HG02870 (cell line): ENCODE measurements around the gene BTN2A1.
"Not testable (repeated sequence)": the region's sequence is repeated elsewhere in the genome, so short reads cannot be mapped to it uniquely, and the experiment has no call there.

Source experiments
- ATAC-seq: cut with Tn5 transposase; IDR thresholded peaks from one replicate; pipeline ENCODE4 v1.9.1; 2021; ENCODE audit warnings: mild to moderate bottlenecking, moderate library complexity; ENCODE audit not compliant: unreplicated experiment

Gene BTN2A1

DNA sequence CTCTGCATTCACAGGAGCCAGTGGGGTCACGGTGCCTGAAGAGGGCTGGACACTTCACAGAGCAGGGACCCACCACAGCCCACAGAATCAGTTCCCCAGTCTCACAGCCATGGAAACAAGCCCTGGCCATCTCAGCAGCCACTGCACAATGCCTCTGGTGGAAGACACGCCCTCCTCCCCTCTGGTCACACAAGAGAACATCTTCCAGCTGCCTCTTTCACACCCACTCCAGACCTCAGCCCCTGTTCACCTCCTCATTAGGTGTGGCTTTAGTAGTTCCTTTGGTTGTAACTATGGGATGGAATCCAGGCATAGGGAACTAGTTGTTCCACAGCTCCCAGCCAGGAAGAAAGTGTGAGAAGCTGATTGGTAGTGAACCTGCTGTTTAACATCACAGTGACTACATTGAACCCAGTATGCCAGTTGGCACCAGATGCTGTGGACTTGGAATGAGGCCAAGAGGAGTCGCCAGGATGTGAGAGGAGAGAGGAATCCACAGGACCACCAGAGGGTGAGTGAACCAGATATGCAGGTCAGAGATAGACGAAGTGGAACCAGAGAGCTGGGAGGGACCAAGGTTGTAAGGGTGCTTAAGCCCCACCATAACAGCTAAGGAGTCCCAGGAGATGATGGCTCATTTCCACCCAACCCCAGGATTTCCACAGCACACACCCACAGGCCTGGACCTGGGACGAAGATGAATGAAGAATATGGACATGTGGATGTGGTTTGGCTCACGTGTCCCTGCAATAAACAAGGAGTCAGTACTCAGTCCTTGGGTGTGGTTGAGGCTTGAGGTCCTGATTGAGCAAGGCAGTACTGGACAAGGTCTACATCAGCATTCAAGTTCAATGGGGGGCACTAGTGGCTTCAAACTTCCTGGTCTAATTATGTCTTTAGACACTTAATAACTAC lies 26.2 kb upstream of the BTN2A1 start:
- no peak for ATAC-seq

GRCh38 chr6:26432627-26433201 lies 25.0 kb upstream of the BTN2A1 start:
- ATAC-seq = no peak

- not testable (repeated sequence) for ATAC-seq
Measured at GRCh38 chr6:26433680-26434079, 24.1 kb upstream of the BTN2A1 start.

- no peak for ATAC-seq
Measured at GRCh38 chr6:26436018-26436417, 21.7 kb upstream of the BTN2A1 start.

GRCh38 chr6:26437550-26437949 lies 20.2 kb upstream of the BTN2A1 start:
- ATAC-seq = no peak

DNA sequence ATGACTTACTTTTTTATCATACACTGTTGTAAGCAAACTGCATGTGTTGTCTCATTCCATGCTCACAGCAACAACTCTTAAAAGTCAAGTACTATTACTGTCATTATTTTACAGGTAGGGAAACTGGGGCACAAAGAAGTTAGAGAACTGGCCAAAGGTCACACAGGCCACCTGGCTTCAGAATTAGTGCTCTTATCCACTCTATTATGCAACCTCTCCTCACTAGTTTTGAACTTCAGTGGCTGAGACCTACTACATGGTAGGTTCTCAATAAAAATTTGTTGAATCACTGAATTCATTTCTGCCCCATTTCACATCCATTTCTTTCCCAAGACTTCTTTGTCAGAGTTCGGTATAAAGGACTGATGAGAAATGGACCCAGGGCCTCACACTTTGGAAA lies 19.8 kb upstream of the BTN2A1 start:
- ATAC-seq = no peak

- no peak for ATAC-seq
Measured at GRCh38 chr6:26439151-26440125, 18.3 kb upstream of the BTN2A1 start.

DNA sequence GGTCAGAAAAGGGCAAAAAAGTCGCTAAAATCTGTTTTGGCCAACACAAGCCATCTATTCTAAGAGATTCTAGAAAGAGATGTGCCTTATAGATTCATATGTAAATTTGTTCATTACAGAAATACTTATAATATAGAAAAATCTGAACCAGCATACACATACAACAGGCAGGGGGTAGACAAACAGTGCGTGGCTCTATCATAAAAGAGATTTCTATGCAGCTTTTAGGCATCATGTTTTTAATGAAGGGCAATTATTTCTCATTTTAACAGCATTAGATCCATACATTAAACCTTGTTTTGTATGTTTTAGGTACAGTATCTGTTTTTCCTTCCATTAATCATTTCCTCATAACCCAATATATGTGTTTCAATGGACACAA lies 16.8 kb upstream of the BTN2A1 start:
- no peak for ATAC-seq

- no peak for ATAC-seq
Measured at GRCh38 chr6:26441977-26442376, 15.8 kb upstream of the BTN2A1 start.

- ATAC-seq = peak; percentile 95
Measured at GRCh38 chr6:26445934-26446667, 11.7 kb upstream of the BTN2A1 start.

DNA sequence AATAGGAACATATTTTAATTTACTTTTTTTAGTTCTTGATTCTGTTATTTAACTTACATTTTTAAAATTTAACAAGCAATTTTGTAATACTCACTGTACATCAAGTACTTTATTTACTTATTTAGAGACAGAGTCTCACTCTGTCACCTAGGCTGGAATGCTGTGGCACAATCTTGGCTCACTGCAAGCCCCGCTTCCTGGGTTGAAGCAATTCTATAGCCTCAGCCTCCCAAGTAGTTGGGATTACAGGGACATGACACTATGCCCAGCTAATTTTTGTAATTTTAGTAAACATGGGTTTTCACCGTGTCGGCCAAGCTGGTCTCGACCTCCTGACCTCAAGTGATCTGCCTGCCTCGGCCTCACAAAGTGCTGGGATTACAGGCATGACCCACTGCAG lies 10.5 kb upstream of the BTN2A1 start:
- no peak for ATAC-seq

GRCh38 chr6:26450240-26450639 lies 7.5 kb upstream of the BTN2A1 start:
- no peak for ATAC-seq

DNA sequence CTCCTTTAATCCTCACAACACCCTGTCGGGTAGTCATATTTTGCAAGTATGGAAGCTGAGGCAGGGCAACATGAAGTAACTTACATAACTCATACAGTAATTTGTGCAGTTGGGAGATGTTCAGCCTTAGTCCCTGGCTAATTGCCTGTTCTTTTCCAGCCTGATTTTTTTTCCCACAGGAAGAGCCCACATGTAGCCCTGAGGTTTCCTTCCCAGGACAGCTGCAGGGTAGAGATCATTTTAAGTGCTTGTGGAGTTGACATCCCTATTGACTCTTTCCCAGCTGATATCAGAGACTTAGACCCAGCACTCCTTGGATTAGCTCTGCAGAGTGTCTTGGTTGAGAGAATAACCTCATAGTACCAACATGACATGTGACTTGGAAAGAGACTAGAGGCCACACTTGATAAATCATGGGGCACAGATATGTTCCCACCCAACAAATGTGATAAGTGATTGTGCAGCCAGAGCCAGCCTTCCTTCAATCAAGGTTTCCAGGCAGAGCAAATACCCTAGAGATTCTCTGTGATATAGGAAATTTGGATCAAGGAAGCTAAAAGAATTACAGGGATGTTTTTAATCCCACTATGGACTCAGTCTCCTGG lies 5.0 kb upstream of the BTN2A1 start:
- no peak for ATAC-seq

DNA sequence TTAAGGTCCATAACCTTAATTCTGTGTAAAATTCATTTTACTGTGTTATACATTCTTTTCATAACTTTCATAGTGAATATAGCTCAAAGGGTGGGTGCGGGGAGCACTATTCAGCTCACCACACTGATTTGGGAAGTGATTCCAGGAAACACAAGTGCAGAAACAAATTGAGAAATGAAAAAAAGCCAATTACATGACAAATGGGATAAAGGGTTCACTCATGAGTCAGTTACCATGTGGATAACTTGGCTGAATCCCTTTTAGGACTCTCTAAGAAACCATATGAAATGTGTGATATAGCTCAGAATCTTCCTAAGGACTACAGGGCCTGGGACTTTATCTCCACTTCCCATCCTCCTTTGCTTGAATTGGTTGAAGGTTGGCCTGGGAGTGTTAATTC lies 3.1 kb upstream of the BTN2A1 start:
- ATAC-seq = no peak

DNA sequence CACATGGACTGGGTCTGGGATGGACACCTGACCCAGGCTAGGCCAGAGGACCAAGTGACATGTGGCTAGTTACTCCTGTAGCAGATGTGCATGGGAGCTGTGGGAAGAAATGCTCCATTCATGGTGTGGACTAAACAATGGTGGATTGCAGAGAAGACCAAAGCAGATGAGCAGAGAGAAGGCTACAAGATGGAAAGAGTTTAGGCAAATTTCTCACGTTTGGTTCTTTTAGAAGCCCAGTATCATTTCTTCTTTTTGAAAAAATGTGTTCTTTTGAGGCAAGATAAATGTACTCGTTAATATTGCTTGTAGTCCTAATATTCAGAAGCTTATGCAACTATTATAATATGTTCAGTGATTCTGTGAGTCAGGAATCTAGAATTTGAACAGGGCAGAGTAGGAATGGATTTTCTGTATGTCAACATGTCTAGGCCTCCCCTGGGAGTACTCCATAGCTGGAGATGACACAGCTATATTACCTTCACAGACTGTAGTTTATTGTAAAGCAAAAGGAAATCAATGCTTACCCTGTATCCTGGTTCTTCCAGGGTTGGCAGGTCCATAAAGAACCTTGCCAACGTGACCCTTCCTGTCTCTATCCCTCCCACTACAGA lies 2.3 kb upstream of the BTN2A1 start:
- ATAC-seq = no peak

- peak; percentile 15 for ATAC-seq
Measured at GRCh38 chr6:26457264-26457805, 420 bp upstream of the BTN2A1 start.

GRCh38 chr6:26459023-26459810 lies 1.5 kb downstream of the BTN2A1 start:
- no peak for ATAC-seq

- ATAC-seq = not testable (repeated sequence)
Measured at GRCh38 chr6:26461353-26461752, 3.6 kb downstream of the BTN2A1 start.

- ATAC-seq = no peak
Measured at GRCh38 chr6:26464014-26464413, 6.3 kb downstream of the BTN2A1 start.
